HG02981 (cell line): ENCODE data around the gene USP34.

Experiments
- ATAC-seq: cut with Tn5 transposase; IDR thresholded peaks from one replicate; pipeline ENCODE4 v1.9.1; 2021; ENCODE audit warnings: mild to moderate bottlenecking, moderate library complexity; ENCODE audit not compliant: unreplicated experiment

USP34 gene

GRCh38 chr2:61257446-61257845 is 213.4 kb downstream of the USP34 start:
- ATAC-seq: no peak

- ATAC-seq: no peak
These were observed 215.1 kb downstream of the USP34 start for GRCh38 chr2:61255580-61256437.

GRCh38 chr2:61254536-61254935 is 216.4 kb downstream of the USP34 start:
- no peak for ATAC-seq

- ATAC-seq: no peak
These were observed 217.8 kb downstream of the USP34 start for GRCh38 chr2:61253136-61253535.

GRCh38 chr2:61252031-61252430 is 218.9 kb downstream of the USP34 start:
- ATAC-seq: no peak

- no peak for ATAC-seq
These were observed 221.3 kb downstream of the USP34 start for GRCh38 chr2:61249521-61250071.

GRCh38 chr2:61247204-61247812 is 223.6 kb downstream of the USP34 start:
- no peak for ATAC-seq

GRCh38 chr2:61244694-61245093 is 226.2 kb downstream of the USP34 start:
- ATAC-seq: no peak

GRCh38 chr2:61241266-61241665 is 229.6 kb downstream of the USP34 start:
- no peak for ATAC-seq

- ATAC-seq: no peak
These were observed 232.5 kb downstream of the USP34 start for GRCh38 chr2:61238219-61239012.

GRCh38 chr2:61235716-61236115 is 235.2 kb downstream of the USP34 start:
- ATAC-seq: no peak

- no peak for ATAC-seq
These were observed 237.3 kb downstream of the USP34 start for GRCh38 chr2:61233581-61233980.

GRCh38 chr2:61229936-61230335 is 241.0 kb downstream of the USP34 start:
- no peak for ATAC-seq

GRCh38 chr2:61222567-61222966 is 248.3 kb downstream of the USP34 start:
- no peak for ATAC-seq

GRCh38 chr2:61221819-61222218 is 249.1 kb downstream of the USP34 start:
- no peak for ATAC-seq

- ATAC-seq: no peak
These were observed 250.1 kb downstream of the USP34 start for GRCh38 chr2:61220768-61221167.

- ATAC-seq: no peak
These were observed 252.1 kb downstream of the USP34 start for GRCh38 chr2:61218817-61219170.

- no peak for ATAC-seq
These were observed 252.6 kb downstream of the USP34 start for GRCh38 chr2:61218076-61218816.

- ATAC-seq: no peak
These were observed 256.7 kb downstream of the USP34 start for GRCh38 chr2:61214171-61214570.

GRCh38 chr2:61210332-61210981 is 260.4 kb downstream of the USP34 start:
- ATAC-seq: no peak
